ENCODE results near the gene IL18BP.

IL18BP gene

DNA sequence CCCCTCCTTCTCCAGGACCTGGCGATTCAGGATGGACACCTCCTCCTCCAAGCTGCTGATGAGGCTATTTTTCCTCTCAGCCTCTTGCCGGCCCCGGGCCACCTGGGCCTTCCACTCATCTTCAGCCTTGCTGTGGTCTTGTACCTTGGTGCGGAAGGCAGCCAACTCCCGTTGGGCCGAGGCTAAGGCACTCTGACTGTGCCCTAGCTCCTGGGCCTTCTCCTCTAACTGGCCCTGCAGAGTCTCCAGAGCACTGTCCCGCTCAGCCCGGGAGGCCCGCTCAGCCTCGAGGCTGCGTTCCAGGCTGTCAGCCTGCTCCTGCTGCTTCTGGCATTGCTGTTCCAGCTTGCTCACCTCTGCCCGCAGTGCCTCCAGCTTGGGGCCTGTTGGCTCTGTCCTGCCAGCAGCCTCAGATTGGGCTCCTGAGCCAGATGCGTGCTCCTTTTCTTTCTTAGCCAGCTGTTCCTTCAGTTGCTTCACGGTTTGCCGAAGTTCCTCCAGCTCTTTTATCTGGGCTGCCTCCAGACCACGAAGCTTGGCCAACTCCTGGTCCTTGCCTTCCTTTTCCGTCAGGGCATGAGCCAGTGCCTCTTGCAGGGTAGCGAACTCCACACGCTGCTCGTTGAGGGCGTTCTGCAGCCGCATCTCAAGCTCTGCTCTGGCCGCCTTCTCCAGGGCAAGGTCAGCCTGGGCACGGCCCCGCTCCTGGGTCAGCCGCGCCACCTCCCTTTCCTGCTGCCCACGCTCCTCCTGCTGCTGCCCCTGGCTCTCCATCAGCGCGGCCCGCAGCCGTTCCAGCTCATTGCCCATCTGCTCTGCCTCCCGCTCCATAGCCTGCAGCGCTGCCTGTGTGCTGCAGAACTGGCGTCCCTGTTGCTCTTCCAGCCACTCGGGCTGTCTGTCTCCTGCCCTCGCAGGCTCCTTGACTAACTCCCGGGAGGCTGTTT is 15.3 kb downstream of the IL18BP start:
- DNase-seq = no peak

- DNase-seq = no peak
Observed at GRCh38 chr11:72014761-72015320, 16.1 kb downstream of the IL18BP start.

DNA sequence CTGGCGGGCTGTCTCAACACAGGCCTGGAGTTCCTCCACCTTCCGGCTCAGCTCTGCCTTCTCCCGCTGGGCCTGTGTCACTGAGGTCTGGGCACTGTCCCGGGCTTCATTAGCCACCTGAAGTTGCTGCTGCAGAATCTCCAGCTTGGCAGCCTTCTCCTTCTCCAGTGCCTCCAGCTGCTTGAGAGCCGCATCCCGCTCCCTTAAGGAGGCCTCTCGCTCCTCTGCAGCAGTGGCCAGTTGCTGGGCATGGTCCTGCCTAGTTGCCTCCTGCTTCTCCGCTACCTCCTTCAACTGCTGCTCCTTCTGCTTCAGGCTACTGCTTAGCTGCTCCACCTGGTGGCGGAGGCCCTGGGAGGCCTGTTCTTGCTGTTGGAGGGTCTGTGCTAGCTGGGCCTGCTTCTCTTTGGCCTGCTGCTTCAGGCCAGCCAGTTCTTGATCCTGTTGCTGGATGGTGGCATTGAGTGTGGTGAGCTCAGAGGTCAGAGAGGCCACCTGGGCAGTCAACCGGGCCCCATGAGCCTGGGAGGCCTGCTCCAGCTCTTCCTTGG is 16.9 kb downstream of the IL18BP start:
- DNase-seq = no peak

- no peak for DNase-seq
Observed at GRCh38 chr11:72018171-72018570, 19.5 kb downstream of the IL18BP start.

GRCh38 chr11:72023335-72023734 is 24.6 kb downstream of the IL18BP start:
- DNase-seq = no peak

- DNase-seq = no peak
Observed at GRCh38 chr11:72024069-72024754, 25.5 kb downstream of the IL18BP start.

DNA sequence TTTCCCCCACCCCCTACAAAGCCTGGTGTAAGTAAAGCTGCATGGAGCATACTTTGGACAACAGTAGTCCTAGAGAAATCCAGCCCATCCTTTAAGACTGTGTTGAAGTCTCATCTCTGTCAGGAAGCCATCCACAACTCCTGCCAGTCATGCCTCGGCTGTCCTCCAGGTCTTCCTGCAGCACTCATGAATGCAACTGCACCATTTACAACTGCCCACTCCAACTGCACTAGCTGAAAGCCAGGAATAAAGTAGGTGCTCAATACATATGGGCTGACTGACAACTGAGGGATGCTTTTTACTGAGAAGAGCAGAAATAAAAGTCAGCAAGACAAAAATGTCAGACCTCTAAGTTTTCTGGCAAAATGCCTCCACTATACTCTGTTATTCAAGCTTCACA is 27.4 kb downstream of the IL18BP start:
- no peak for DNase-seq

GRCh38 chr11:72030472-72031045 is 31.9 kb downstream of the IL18BP start:
- DNase-seq = no peak

- no peak for DNase-seq
Observed at GRCh38 chr11:72036687-72037086, 38.0 kb downstream of the IL18BP start.

DNA sequence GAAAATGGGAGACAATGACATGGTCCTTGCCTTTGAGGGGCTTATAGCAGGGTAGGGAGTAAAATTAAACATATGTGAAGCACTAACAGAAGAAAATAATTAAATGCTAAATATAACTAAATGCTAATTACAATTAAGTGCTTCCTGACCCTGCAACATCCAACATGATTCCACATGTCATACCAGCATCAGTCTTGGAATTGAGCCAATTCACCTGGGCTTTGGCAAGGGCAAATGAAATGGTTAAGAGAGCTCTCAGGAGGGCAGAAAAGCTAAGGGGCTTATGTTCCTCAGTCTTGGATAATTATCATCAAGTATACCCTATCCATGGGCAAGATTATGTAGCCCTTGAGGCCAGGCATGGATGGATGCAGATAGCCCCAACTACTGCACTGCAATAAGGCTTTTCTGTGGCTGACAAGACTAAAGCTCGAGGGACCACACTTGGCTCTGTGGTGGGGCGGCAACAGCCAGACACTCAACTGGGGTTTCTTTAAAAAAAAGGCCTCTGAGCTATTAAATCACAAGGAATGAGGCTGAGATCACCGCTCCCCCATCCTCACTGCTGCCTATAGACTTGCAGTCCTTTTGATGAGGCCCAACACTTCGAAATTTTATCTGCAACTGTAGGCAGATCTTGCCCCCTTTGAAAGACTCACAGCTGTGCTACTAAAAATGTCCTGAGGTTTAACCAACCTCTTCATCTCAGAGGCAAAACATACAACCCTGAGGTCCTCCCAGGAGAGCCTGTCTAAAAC is 39.0 kb downstream of the IL18BP start:
- DNase-seq = peak in 1 of 2 experiments; percentile 12

DNA sequence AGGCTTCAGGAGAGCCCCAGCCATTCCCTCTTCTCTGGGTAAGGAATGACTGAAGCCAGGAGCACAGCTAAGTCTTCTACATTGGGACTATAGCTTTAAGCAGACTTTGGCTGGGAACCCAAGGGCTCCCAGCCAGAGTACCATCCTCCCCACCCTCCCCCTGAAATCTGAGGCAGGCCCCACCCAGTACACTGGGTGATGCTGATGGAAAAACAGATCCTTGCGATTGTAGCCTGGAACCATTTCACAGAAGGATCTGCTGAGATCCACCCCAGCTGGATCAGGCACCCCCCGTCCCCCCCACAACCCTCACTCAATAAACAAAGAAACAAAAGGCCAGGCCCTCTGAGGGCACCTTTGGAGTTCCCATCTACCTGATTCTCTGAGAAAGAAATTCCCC is 39.8 kb downstream of the IL18BP start:
- DNase-seq = no peak

GRCh38 chr11:72039031-72039855 is 40.5 kb downstream of the IL18BP start:
- DNase-seq = no peak

- no peak for DNase-seq
Observed at GRCh38 chr11:72039856-72040401, 41.2 kb downstream of the IL18BP start.

- peak; percentile 91 to 93 for DNase-seq
Observed at GRCh38 chr11:72040491-72041363, 42.0 kb downstream of the IL18BP start.

- DNase-seq = peak; percentile 59 to 80
Observed at GRCh38 chr11:72041364-72042063, 42.8 kb downstream of the IL18BP start.

DNA sequence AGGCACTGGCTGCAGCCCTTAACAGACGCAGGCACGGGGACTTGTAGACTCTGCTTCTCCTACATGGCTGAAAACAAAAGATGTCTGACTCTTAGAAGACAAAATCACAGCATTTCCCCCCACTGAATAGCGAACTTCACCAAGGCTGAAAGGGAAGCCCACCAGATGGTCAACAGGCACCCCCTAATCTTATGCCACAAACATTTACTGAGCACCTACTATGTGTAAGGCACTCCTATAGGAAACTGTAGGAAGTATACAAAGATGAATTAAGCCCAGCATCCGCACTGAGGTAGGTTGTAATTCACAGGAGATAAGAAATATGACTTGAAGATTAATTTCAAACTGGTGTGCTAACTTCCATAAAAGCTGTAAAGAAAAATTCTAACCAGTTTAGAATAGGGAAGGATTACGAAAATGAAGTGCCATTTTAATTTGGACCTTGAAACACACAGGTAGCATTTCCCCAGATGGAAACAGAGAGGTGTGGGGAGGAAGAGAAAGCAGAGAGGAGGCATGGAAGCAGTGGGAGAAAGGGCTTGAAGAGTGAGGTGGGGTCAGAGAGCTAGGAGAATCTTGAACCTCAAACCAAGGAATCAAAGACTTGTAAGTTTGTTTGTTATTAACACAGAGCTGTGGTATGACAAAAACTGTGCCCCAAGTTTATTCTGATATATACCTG is 43.5 kb downstream of the IL18BP start:
- DNase-seq = no peak

DNA sequence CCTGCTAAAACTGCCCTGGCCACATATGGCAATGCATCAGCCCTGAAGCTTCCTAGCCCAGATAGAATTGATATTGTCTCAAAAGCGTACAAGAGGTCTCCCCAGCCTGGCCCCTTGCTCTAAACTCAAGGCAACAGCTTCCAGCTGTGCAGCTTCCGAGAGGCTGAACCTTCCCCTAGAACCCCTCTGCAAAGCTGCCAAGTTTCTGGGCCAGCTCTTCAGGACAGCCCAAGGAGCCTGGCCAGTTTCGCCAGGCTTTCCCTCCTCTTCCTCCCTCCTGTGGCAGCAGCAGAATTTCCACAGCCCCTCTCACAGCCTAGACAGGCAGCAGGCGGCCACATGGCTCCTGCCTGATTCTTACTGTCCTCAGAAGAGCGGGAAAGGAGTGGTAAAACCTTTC is 47.1 kb downstream of the IL18BP start:
- DNase-seq = no peak

- DNase-seq = no peak
Observed at GRCh38 chr11:72048766-72049460, 50.2 kb downstream of the IL18BP start.
